ENCODE results near the gene ZAP70.

GRCh38 chr2:97741251-97741650 lies 27.9 kb downstream of the ZAP70 start:
- TF ChIP-seq POLR2A (IDR thresholded peaks at IDR 0.05; ENCODE audit: low read length), result no peak
- TF ChIP-seq GATA1 (IDR thresholded peaks at IDR 0.05; ENCODE audit: low read depth, low read length), result no peak
